Measurements from ENCODE around the gene TTBK2. TPM values are rescaled to one million over a fixed set of nuclear protein-coding genes. Genes with fewer than 3 reads are reported as not detected.

The TTBK2 gene
- total RNA-seq, 2 experiments from 2014 or later: 9.9 to 11.9 TPM

DNA sequence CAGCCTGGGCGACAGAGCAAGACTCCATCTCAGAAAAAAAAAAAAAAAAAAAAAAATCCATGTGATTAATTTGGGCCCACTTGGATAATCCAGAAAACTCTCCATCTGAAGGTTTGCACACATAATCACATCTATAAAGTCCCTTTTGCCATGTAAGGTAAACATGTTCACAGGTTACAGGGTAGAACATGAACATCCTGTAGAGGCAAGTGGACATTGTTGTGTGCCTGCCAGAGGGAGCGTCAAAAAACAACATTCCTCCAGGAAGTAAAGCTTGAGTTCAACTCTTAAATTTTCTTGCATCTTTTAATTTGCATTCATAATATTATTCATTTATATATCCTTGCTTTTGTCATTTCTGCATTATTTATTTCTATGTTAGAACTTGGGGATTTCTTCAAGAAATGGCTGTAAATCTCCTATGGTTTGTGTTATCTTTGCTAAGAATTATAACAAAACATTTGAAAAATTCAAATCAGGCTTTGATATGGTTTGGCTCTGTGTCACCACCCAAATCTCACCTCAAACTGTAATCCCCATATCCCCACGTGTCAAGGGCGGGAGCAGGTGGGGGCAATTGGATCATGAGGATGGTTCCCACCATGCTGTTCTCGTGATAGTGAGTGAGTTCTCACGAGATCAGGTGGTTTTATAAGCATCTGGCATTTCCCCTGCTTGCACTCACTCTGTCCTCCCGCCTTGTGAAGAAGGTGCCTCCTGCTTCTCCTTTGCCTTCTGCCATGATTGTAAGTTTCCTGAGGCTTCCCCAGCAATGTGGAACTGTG, 11.3 kb upstream of the TTBK2 start:
- H3K36me3 Mint-ChIP-seq (ENCODE audit: low read depth): no peaks in the 10 kb centered on the region
- intact Hi-C loops (cut with micrococcal nuclease): no loop called here
- ChIA-PET POLR2A (no interaction called here), CTCF (no interaction called here)
- H3K4me1 Mint-ChIP-seq (ENCODE audit: low read depth): no peaks in the 10 kb centered on the region
- ATAC-seq: no peak
- no peaks in the 10 kb centered on the region for H3K9me3 Mint-ChIP-seq
- H3K27me3 Mint-ChIP-seq: no peaks in the 10 kb centered on the region
- H3K27ac Mint-ChIP-seq: no peak overlapping the region
- DNase-seq: no peak
- H3K4me3 Mint-ChIP-seq: no peak overlapping the region
- no peak for TF ChIP-seq CTCF (IDR thresholded peaks at IDR 0.05)

DNA sequence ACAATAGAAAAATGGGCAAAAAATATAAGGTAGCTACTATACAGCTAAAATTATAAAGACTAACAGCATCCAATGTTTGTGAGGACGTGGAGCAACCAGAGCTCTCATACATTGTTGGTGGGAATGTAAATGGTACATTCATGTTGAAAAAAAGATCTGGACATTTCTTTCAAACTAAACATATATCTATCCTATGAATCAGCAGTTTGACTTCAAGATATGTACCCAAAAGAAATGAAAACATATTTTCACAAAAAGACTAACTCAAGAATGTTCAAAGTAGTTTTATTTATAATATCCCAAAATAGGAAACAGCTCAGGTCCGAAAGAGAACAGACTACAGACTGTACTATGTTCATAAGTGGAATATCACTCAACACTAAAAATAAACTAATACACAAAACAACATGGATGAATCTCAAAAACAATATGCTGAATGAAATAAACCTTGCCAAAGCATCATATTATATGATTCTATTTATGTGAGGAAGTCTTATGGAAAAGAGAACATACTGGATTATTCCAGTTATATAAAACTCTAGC, 8.8 kb upstream of the TTBK2 start:
- no peak for DNase-seq
- ATAC-seq: no peak
- H3K27ac Mint-ChIP-seq: no peak overlapping the region

GRCh38 chr15:42921342-42921731, 759 bp upstream of the TTBK2 start:
- DNase-seq: peak; percentile 64
- H3K4me3 Mint-ChIP-seq: peak overlapping the region; percentile 92
- CTCF ChIA-PET: interaction anchor here (1.0 to 2.4 kb wide), 3 partner anchors 13 to 246 kb away, joined by 3 to 8 read pairs (median 3); no protein-coding TSS in a partner anchor
- no peak for TF ChIP-seq CTCF (IDR thresholded peaks at IDR 0.05)
- H3K9me3 Mint-ChIP-seq: no peaks in the 10 kb centered on the region
- peak; percentile 25 for ATAC-seq
- intact Hi-C loops (cut with micrococcal nuclease): loop anchor here (5.0 kb wide), 1 partner anchor 124 kb away; no protein-coding TSS in a partner anchor
- H3K27me3 Mint-ChIP-seq: no peaks in the 10 kb centered on the region
- peaks cover 24% of the 10 kb centered on the region for H3K4me1 Mint-ChIP-seq (ENCODE audit: low read depth)
- H3K36me3 Mint-ChIP-seq (ENCODE audit: low read depth): no peaks in the 10 kb centered on the region
- H3K27ac Mint-ChIP-seq: peak overlapping the region; percentile 91
- POLR2A ChIA-PET: interaction anchor here (0.9 kb wide), 1 partner anchor 185 kb away, joined by 4 read pairs; the partner anchor contains the start of gene CDAN1

More for the DNA sequence above, 8.8 kb upstream of the TTBK2 start:
- TF ChIP-seq CTCF (IDR thresholded peaks at IDR 0.05): no peak
- Mint-ChIP-seq H3K4me1 (ENCODE audit: low read depth) (no peaks in the 10 kb centered on the region), H3K9me3 (no peaks in the 10 kb centered on the region), H3K36me3 (ENCODE audit: low read depth) (no peaks in the 10 kb centered on the region), H3K4me3 (no peak overlapping the region), H3K27me3 (no peaks in the 10 kb centered on the region)
- ChIA-PET POLR2A (no interaction called here), CTCF (interaction anchor here (2.1 kb wide), 1 partner anchor 22 kb away, joined by 6 read pairs; no protein-coding TSS in a partner anchor)
- intact Hi-C loops (cut with micrococcal nuclease): loop anchor here (5.0 kb wide), 2 partner anchors 202 to 227 kb away; no protein-coding TSS in a partner anchor

DNA sequence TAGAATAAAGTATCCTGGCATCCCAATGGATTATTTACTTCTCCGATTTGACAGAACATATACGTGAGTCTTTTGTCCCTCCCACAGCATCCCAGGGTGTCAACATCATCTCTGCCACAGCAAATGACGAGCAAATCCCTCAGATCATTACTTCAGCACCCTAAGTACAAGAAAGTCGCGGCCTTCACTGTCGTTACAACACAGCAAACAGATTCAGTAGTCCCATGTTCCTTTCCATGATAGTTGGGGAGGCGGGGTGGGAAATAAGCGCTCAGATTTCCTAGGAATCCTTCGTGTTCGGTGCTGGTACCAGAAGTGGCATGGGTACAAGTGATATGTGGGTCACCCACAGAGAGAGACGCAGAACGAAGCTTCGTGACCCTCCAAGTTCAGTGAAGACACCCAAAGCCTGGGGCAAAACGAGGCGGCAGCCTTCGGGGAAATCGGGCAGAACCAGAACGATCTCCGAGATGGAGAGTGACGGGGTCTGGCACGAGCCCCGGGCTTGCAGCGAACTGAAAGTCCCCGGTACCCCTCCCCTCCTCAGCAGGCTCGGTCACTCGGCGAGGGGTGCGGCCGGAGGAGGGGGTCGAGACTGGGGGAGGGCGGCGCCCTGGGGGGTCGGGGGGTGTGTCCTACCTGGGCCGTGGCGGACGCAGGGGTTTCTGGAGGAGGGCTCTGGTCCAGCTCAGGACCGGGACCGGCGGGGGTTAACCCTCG, 619 bp downstream of the TTBK2 start:
- TF ChIP-seq CTCF (IDR thresholded peaks at IDR 0.05): no peak
- no peaks in the 10 kb centered on the region for H3K27me3 Mint-ChIP-seq
- DNase-seq (peak; percentile 52), ATAC-seq (peak; percentile 4)
- CTCF ChIA-PET: no interaction called here
- no peaks in the 10 kb centered on the region for H3K36me3 Mint-ChIP-seq (ENCODE audit: low read depth)
- POLR2A ChIA-PET: interaction anchor here (0.6 to 1.5 kb wide), 2 partner anchors 123 to 183 kb away, joined by 3 read pairs; partner anchors contain the start of gene CDAN1
- H3K4me1 Mint-ChIP-seq (ENCODE audit: low read depth): peaks cover 34% of the 10 kb centered on the region
- no peaks in the 10 kb centered on the region for H3K9me3 Mint-ChIP-seq
- peak overlapping the region; percentile 90 for H3K27ac Mint-ChIP-seq
- H3K4me3 Mint-ChIP-seq: peak overlapping the region; percentile 92
- intact Hi-C loops (cut with micrococcal nuclease): loop anchor here (5.0 kb wide), 1 partner anchor 123 kb away; no protein-coding TSS in a partner anchor
